OCI-LY1 (cell line): ENCODE results near the gene RC3H1.

ENCODE experiments used
- H2AFZ ChIP-seq: fragments of 200-600 bp; sonication (generic), shearing (Covaris generic); 2 replicates; pipeline ENCODE4 v1.6.0; 2014; ENCODE audit warnings: antibody characterized with exemption, mild to moderate bottlenecking, low read length
- H3F3A ChIP-seq: fragments of 200-600 bp; sonication (generic), shearing (Covaris generic); 2 replicates; pipeline ENCODE4 v1.6.0; 2014; ENCODE audit warnings: mild to moderate bottlenecking, antibody characterized with exemption, low read length, moderate library complexity; ENCODE audit not compliant: insufficient read depth
- H3K27ac ChIP-seq: fragments of 200-600 bp; sonication (generic); 2 replicates; pipeline ENCODE4 v1.5.1; 2014; ENCODE audit warnings: low read length, mixed run types, mild to moderate bottlenecking, low read depth; ENCODE audit not compliant: poor library complexity, severe bottlenecking
- H3K27me3 ChIP-seq: fragments of 200-600 bp; sonication (generic); 2 replicates; pipeline ENCODE4 v1.6.0; 2014; ENCODE audit warnings: antibody characterized with exemption, mild to moderate bottlenecking, low read length, moderate library complexity; ENCODE audit not compliant: insufficient read depth
- H3K36me3 ChIP-seq: fragments of 200-600 bp; sonication (generic); 2 replicates; pipeline ENCODE4 v1.6.1; 2014; ENCODE audit warnings: mild to moderate bottlenecking, antibody characterized with exemption, low read length, moderate library complexity, mixed read lengths; ENCODE audit not compliant: insufficient read depth
- H3K4me1 ChIP-seq: fragments of 200-600 bp; sonication (generic); 2 replicates; pipeline ENCODE4 v1.5.1; 2014; ENCODE audit warnings: mild to moderate bottlenecking, low read length, moderate library complexity; ENCODE audit not compliant: insufficient read depth, severe bottlenecking
- H3K4me2 ChIP-seq: fragments of 200-600 bp; sonication (generic), shearing (Covaris generic); 2 replicates; pipeline ENCODE4 v1.6.1; 2014; ENCODE audit warnings: low read length
- H3K4me3 ChIP-seq: fragments of 200-600 bp; sonication (generic); 2 replicates; pipeline ENCODE4 v1.5.1; 2014; ENCODE audit warnings: low read length, low read depth, mild to moderate bottlenecking, mixed read lengths; ENCODE audit not compliant: poor library complexity, severe bottlenecking
- H3K79me2 ChIP-seq: fragments of 200-600 bp; shearing (Covaris generic); 2 replicates; pipeline ENCODE4 v1.6.1; 2016; ENCODE audit warnings: mixed run types, low read length, mixed read lengths; ENCODE audit not compliant: insufficient read depth
- H3K9ac ChIP-seq: fragments of 200-600 bp; sonication (generic), shearing (Covaris generic); 2 replicates; pipeline ENCODE4 v1.6.1; 2014; ENCODE audit warnings: mild to moderate bottlenecking, low read length, mixed read lengths
- H3K9me2 ChIP-seq: fragments of 200-600 bp; sonication (generic), shearing (Covaris generic); 2 replicates; pipeline ENCODE4 v1.6.1; 2014; ENCODE audit warnings: low read depth, mild to moderate bottlenecking, low read length, mixed read lengths
- H3K9me3 ChIP-seq: fragments of 200-600 bp; shearing (Covaris generic); 2 replicates; pipeline ENCODE4 v1.6.1; 2014; ENCODE audit warnings: low read length, mixed read lengths
- H4K20me1 ChIP-seq: fragments of 200-600 bp; sonication (generic), shearing (Covaris generic); 2 replicates; pipeline ENCODE4 v1.6.0; 2016; ENCODE audit warnings: mild to moderate bottlenecking, low read length; ENCODE audit not compliant: insufficient read depth
- CTCF ChIP-seq: fragments of 200-600 bp; sonication (generic), shearing (Covaris generic); IDR thresholded peaks from 2 replicates; pipeline ENCODE4 v1.5.1; 2017; ENCODE audit warnings: mild to moderate bottlenecking, antibody characterized with exemption, low read length, moderate library complexity, mixed read lengths
- EZH2 ChIP-seq: fragments of 200-600 bp; sonication (generic), shearing (Covaris generic); IDR thresholded peaks from 2 replicates; pipeline ENCODE4 v1.8.0; 2017; ENCODE audit warnings: borderline replicate concordance, mixed run types, mild to moderate bottlenecking, antibody characterized with exemption, low read length, moderate library complexity, mixed read lengths

Gene RC3H1

DNA sequence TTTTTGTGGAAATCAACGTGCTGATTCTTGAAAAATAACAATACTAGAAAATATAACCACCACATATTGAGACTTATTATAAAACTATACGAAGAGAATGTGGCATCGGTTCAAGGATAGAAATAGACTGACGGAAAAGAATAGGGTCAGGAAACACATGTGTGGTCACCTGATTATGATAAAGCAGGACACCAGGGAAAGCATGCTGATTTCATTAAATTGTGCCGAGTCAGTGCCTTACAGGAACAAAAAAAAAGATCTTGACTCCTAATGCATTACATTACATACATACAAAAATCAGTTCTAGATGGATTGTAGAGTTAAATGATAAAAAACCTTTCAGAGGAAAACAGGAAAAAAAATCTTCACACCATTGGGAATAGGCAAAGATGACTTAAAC lies 61.5 kb downstream of the RC3H1 start:
- no peaks in the 10 kb centered on the region for H3K79me2 ChIP-seq
- H3K27ac ChIP-seq, result no peak overlapping the region
- no peak overlapping the region for H3K4me3 ChIP-seq
- no peaks in the 10 kb centered on the region for H4K20me1 ChIP-seq
- H3K4me1 ChIP-seq, result no peaks in the 10 kb centered on the region
- H3K9me3 ChIP-seq, result no peaks in the 10 kb centered on the region
- no peak overlapping the region for H3K4me2 ChIP-seq
- TF ChIP-seq CTCF, result no peak
- no peak for TF ChIP-seq EZH2
- H3K9me2 ChIP-seq, result no peaks in the 10 kb centered on the region
- no peaks in the 10 kb centered on the region; the same call in 1 of the 2 replicates for H3F3A ChIP-seq
- no peak overlapping the region for H3K9ac ChIP-seq
- peaks cover 81% of the 10 kb centered on the region for H3K36me3 ChIP-seq
- H2AFZ ChIP-seq, result no peak overlapping the region
- no peaks in the 10 kb centered on the region for H3K27me3 ChIP-seq

DNA sequence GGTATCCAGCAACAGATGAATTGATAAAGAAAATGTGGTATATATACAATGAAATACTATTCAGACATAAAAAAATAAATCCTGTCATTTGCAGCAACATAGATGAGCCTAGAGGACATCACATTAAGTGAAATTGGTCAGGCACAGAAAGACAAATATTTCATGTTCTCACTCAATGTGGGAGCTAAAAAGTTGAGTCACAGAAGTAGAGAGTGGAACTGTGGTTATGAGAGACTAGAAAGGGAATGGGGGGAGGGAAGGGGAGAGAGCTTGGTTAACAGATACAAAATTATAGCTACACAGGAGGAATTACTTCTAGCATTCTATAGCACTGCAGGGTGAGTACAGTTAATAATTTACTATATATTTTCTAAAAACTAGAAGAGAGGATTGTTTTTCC lies 68.0 kb downstream of the RC3H1 start:
- Histone ChIP-seq H3K36me3 (peaks cover 64% of the 10 kb centered on the region), H3K79me2 (no peaks in the 10 kb centered on the region), H3K9me2 (no peaks in the 10 kb centered on the region), H3K9ac (no peak overlapping the region), H3K27me3 (no peaks in the 10 kb centered on the region), H2AFZ (no peak overlapping the region), H3K4me1 (no peaks in the 10 kb centered on the region), H3K4me2 (no peak overlapping the region), H3F3A (no peaks in the 10 kb centered on the region), H3K27ac (no peak overlapping the region), H4K20me1 (no peaks in the 10 kb centered on the region), H3K4me3 (no peak overlapping the region), H3K9me3 (no peaks in the 10 kb centered on the region)
- no peak for TF ChIP-seq EZH2
- TF ChIP-seq CTCF, result no peak

- no peaks in the 10 kb centered on the region for H3K4me1 ChIP-seq
- no peak overlapping the region for H3K4me2 ChIP-seq
- TF ChIP-seq CTCF (no peak), EZH2 (no peak)
- H3K79me2 ChIP-seq, result no peaks in the 10 kb centered on the region
- H3K27ac ChIP-seq, result no peak overlapping the region
- no peaks in the 10 kb centered on the region for H3K9me2 ChIP-seq
- H3K9ac ChIP-seq, result no peak overlapping the region
- H2AFZ ChIP-seq, result no peak overlapping the region
- H3F3A ChIP-seq, result no peaks in the 10 kb centered on the region
- H3K36me3 ChIP-seq, result peaks cover 77% of the 10 kb centered on the region
- H3K4me3 ChIP-seq, result no peak overlapping the region
- H3K27me3 ChIP-seq, result no peaks in the 10 kb centered on the region
- H4K20me1 ChIP-seq, result no peaks in the 10 kb centered on the region
- no peaks in the 10 kb centered on the region for H3K9me3 ChIP-seq
Measured at GRCh38 chr1:173948594-173948993, 73.6 kb downstream of the RC3H1 start.
